GM23338 (cell line): ENCODE results near the gene LAYN. TPM values are rescaled to one million over a fixed set of nuclear protein-coding genes. Genes with fewer than 3 reads are reported as not detected.

Source experiments
- ATAC-seq: fragments of 200-7000 bp; cut with Tn5 transposase; 3 replicates; pipeline ENCODE4 v1.9.1; 2020
- DNase-seq: peaks from one replicate; pipeline ENCODE4 v3.0.0-alpha.2; 2015; ENCODE audit warnings: low spot score
- H2AFZ ChIP-seq: fragments of 200-600 bp; sonication (generic); 2 replicates; pipeline ENCODE4 v1.8.0; 2016; ENCODE audit warnings: antibody characterized with exemption, mild to moderate bottlenecking, moderate library complexity
- H3F3A ChIP-seq: fragments of 200-600 bp; sonication (generic); replicated peaks from 2 replicates; pipeline ENCODE4 v1.8.0; 2017; ENCODE audit warnings: antibody characterized with exemption, mixed run types, low read depth
- H3K27ac ChIP-seq: fragments of 200-600 bp; sonication (generic); 2 replicates; pipeline ENCODE4 v1.6.1; 2016; ENCODE audit warnings: low read depth
- H3K27me3 ChIP-seq: fragments of 200-600 bp; sonication (generic); 2 replicates; pipeline ENCODE4 v1.8.0; 2016; ENCODE audit warnings: mild to moderate bottlenecking, mixed run types, moderate library complexity; ENCODE audit not compliant: insufficient read depth
- H3K36me3 ChIP-seq: fragments of 200-600 bp; sonication (generic); 2 replicates; pipeline ENCODE4 v1.8.0; 2016; ENCODE audit warnings: mild to moderate bottlenecking; ENCODE audit not compliant: insufficient read depth
- H3K4me1 ChIP-seq: fragments of 200-600 bp; sonication (generic); 2 replicates; pipeline ENCODE4 v1.8.0; 2016; ENCODE audit warnings: mild to moderate bottlenecking, moderate library complexity; ENCODE audit not compliant: insufficient read depth
- H3K4me2 ChIP-seq: fragments of 200-600 bp; sonication (generic); 2 replicates; pipeline ENCODE4 v1.7.1; 2017; ENCODE audit warnings: mixed run types
- H3K4me3 ChIP-seq: fragments of 200-600 bp; sonication (generic); 2 replicates; pipeline ENCODE4 v1.6.1; 2016; ENCODE audit warnings: mixed run types
- H3K79me2 ChIP-seq: fragments of 200-600 bp; sonication (generic); replicated peaks from 2 replicates; pipeline ENCODE4 v1.8.0; 2017; ENCODE audit warnings: mild to moderate bottlenecking; ENCODE audit not compliant: insufficient read depth
- H3K9me2 ChIP-seq: fragments of 200-600 bp; sonication (generic); 2 replicates; pipeline ENCODE4 v1.8.0; 2017; ENCODE audit not compliant: insufficient read depth
- H4K20me1 ChIP-seq: fragments of 200-600 bp; sonication (generic); replicated peaks from 2 replicates; pipeline ENCODE4 v1.8.0; 2017; ENCODE audit warnings: mild to moderate bottlenecking; ENCODE audit not compliant: insufficient read depth
- H3K27ac Mint-ChIP-seq: 2 replicates; pipeline ENCODE4 v1.8.0; 2020; ENCODE audit warnings: inconsistent platforms, mild to moderate bottlenecking, moderate library complexity, mixed read lengths
- H3K27me3 Mint-ChIP-seq: 3 replicates; pipeline ENCODE4 v1.8.0; 2022; ENCODE audit warnings: low read depth, mild to moderate bottlenecking, moderate library complexity, mixed read lengths, inconsistent platforms; ENCODE audit not compliant: insufficient read depth, poor library complexity
- H3K36me3 Mint-ChIP-seq: 3 replicates; pipeline ENCODE4 v1.8.0; 2021; ENCODE audit warnings: low read depth, mild to moderate bottlenecking, inconsistent platforms, moderate library complexity, mixed read lengths
- H3K4me1 Mint-ChIP-seq: 3 replicates; pipeline ENCODE4 v1.8.0; 2020; ENCODE audit warnings: mild to moderate bottlenecking, inconsistent platforms, mixed read lengths
- H3K4me3 Mint-ChIP-seq: 3 replicates; pipeline ENCODE4 v1.8.0; 2021; ENCODE audit warnings: moderate library complexity, mild to moderate bottlenecking, inconsistent platforms, mixed read lengths
- H3K9me3 Mint-ChIP-seq: 3 replicates; pipeline ENCODE4 v1.8.0; 2020; ENCODE audit warnings: moderate library complexity, mild to moderate bottlenecking, inconsistent platforms, mixed read lengths
- CREB1 ChIP-seq: fragments of 250-450 bp; sonication (Bioruptor Pico); IDR thresholded peaks from 2 replicates; pipeline ENCODE4 v1.5.0; 2020; ENCODE audit warnings: low read depth, mild to moderate bottlenecking, moderate library complexity
- CTCF ChIP-seq, 2 experiments: fragments of 200-600 bp in 1 of 2; sonication (generic) in 1 of 2; conservative IDR thresholded peaks; 2 replicates each; pipeline versions ENCODE4 v1.5.1 to v1.6.1; 2016 to 2017; ENCODE audit warnings: antibody characterized with exemption in 2 of 2, low read depth in 2 of 2, mild to moderate bottlenecking in 2 of 2, moderate library complexity in 1 of 2
- ETS1 ChIP-seq: IDR thresholded peaks from 2 replicates; pipeline ENCODE4 v1.6.1; 2016; ENCODE audit warnings: antibody characterized with exemption
- EZH2 ChIP-seq: fragments of 200-600 bp; sonication (generic); IDR thresholded peaks from one replicate; pipeline ENCODE4 v1.8.0; 2017; ENCODE audit warnings: antibody characterized with exemption, mild to moderate bottlenecking, low read depth; ENCODE audit not compliant: unreplicated experiment
- EZH2phosphoT487 ChIP-seq: fragments of 200-600 bp; sonication (generic); IDR thresholded peaks from one replicate; pipeline ENCODE4 v1.8.1; 2018; ENCODE audit warnings: antibody characterized with exemption; ENCODE audit not compliant: unreplicated experiment
- JUNB ChIP-seq: IDR thresholded peaks from one replicate; pipeline ENCODE4 v1.6.1; 2016; ENCODE audit warnings: antibody characterized with exemption; ENCODE audit not compliant: unreplicated experiment
- NANOG ChIP-seq: IDR thresholded peaks from 2 replicates; pipeline ENCODE4 v1.6.1; 2016; ENCODE audit warnings: antibody characterized with exemption, borderline replicate concordance
- POLR2AphosphoS5 ChIP-seq: IDR thresholded peaks from 2 replicates; pipeline ENCODE4 v1.6.1; 2016; ENCODE audit warnings: antibody characterized with exemption, low read depth
- REST ChIP-seq: IDR thresholded peaks from one replicate; pipeline ENCODE4 v1.6.1; 2018; ENCODE audit warnings: antibody characterized with exemption; ENCODE audit not compliant: unreplicated experiment
- ZNF114 ChIP-seq: fragments of 250-450 bp; sonication (Bioruptor Pico); IDR thresholded peaks from 2 replicates; pipeline ENCODE4 v1.5.0; 2020; ENCODE audit warnings: mild to moderate bottlenecking, moderate library complexity
- ZNF331 ChIP-seq: fragments of 250-450 bp; sonication (Bioruptor Pico); IDR thresholded peaks from 2 replicates; pipeline ENCODE4 v1.5.0; 2020; ENCODE audit warnings: low read depth, mild to moderate bottlenecking, moderate library complexity
- polyA plus RNA-seq: library from polyadenylated mRNA; unstranded; fragments of >200 nt; fragmentation: Nextera tagmentation; extraction: Ambion mirVana; gene quantifications from 2 replicates; pipeline ENCODE4 v1.2.1, GENCODE V29; 2016
- total RNA-seq: library from RNA; depleted of rRNA; stranded (reverse); fragments of >200 nt; shearing (Covaris generic); gene quantifications from 2 replicates; pipeline ENCODE4 v1.2.3, GENCODE V29; 2014
- TF ChIP-seq, protein P1 (sequence below): fragments of 250-450 bp; sonication (Bioruptor Pico); IDR thresholded peaks from 2 replicates; pipeline ENCODE4 v1.5.0; 2020; ENCODE audit warnings: mild to moderate bottlenecking, moderate library complexity

LAYN gene
- total and polyA plus RNA-seq, 2 experiments from 2014 or later: 6.8 to 7.9 TPM

- no peak overlapping the region for H3K27ac ChIP-seq
- no peaks in the 10 kb centered on the region for H3K9me3 Mint-ChIP-seq
These were observed 57.6 kb downstream of the LAYN start for GRCh38 chr11:111598148-111598547.

More at GRCh38 chr11:111598148-111598547, 57.6 kb downstream of the LAYN start:
- Mint-ChIP-seq H3K36me3 (no peaks in the 10 kb centered on the region), H3K4me3 (no peak overlapping the region), H3K27me3 (peaks cover 12% of the 10 kb centered on the region), H3K27ac (no peak overlapping the region), H3K4me1 (peaks cover 6% of the 10 kb centered on the region; the same call in 2 of the 3 replicates)
- H3K79me2 ChIP-seq: peaks cover under 1% of the 10 kb centered on the region; the same call in 1 of the 2 replicates
- DNase-seq: no peak
- no peaks in the 10 kb centered on the region for H3K9me2 ChIP-seq
- no peaks in the 10 kb centered on the region for H3K36me3 ChIP-seq
- H2AFZ ChIP-seq: no peak overlapping the region
- peaks cover 7% of the 10 kb centered on the region for H3K4me1 ChIP-seq
- H4K20me1 ChIP-seq: peaks cover 3% of the 10 kb centered on the region; the same call in 1 of the 2 replicates
- no peak overlapping the region for H3K4me3 ChIP-seq
- TF ChIP-seq NANOG: no peak
- no peak for TF ChIP-seq CREB1 (CRISPR knock-in tag)
- TF ChIP-seq CTCF (conservative IDR thresholded peaks at IDR 0.05; ENCODE audit: low read depth in 2 of 2): no peak
- TF ChIP-seq, protein P1, sequence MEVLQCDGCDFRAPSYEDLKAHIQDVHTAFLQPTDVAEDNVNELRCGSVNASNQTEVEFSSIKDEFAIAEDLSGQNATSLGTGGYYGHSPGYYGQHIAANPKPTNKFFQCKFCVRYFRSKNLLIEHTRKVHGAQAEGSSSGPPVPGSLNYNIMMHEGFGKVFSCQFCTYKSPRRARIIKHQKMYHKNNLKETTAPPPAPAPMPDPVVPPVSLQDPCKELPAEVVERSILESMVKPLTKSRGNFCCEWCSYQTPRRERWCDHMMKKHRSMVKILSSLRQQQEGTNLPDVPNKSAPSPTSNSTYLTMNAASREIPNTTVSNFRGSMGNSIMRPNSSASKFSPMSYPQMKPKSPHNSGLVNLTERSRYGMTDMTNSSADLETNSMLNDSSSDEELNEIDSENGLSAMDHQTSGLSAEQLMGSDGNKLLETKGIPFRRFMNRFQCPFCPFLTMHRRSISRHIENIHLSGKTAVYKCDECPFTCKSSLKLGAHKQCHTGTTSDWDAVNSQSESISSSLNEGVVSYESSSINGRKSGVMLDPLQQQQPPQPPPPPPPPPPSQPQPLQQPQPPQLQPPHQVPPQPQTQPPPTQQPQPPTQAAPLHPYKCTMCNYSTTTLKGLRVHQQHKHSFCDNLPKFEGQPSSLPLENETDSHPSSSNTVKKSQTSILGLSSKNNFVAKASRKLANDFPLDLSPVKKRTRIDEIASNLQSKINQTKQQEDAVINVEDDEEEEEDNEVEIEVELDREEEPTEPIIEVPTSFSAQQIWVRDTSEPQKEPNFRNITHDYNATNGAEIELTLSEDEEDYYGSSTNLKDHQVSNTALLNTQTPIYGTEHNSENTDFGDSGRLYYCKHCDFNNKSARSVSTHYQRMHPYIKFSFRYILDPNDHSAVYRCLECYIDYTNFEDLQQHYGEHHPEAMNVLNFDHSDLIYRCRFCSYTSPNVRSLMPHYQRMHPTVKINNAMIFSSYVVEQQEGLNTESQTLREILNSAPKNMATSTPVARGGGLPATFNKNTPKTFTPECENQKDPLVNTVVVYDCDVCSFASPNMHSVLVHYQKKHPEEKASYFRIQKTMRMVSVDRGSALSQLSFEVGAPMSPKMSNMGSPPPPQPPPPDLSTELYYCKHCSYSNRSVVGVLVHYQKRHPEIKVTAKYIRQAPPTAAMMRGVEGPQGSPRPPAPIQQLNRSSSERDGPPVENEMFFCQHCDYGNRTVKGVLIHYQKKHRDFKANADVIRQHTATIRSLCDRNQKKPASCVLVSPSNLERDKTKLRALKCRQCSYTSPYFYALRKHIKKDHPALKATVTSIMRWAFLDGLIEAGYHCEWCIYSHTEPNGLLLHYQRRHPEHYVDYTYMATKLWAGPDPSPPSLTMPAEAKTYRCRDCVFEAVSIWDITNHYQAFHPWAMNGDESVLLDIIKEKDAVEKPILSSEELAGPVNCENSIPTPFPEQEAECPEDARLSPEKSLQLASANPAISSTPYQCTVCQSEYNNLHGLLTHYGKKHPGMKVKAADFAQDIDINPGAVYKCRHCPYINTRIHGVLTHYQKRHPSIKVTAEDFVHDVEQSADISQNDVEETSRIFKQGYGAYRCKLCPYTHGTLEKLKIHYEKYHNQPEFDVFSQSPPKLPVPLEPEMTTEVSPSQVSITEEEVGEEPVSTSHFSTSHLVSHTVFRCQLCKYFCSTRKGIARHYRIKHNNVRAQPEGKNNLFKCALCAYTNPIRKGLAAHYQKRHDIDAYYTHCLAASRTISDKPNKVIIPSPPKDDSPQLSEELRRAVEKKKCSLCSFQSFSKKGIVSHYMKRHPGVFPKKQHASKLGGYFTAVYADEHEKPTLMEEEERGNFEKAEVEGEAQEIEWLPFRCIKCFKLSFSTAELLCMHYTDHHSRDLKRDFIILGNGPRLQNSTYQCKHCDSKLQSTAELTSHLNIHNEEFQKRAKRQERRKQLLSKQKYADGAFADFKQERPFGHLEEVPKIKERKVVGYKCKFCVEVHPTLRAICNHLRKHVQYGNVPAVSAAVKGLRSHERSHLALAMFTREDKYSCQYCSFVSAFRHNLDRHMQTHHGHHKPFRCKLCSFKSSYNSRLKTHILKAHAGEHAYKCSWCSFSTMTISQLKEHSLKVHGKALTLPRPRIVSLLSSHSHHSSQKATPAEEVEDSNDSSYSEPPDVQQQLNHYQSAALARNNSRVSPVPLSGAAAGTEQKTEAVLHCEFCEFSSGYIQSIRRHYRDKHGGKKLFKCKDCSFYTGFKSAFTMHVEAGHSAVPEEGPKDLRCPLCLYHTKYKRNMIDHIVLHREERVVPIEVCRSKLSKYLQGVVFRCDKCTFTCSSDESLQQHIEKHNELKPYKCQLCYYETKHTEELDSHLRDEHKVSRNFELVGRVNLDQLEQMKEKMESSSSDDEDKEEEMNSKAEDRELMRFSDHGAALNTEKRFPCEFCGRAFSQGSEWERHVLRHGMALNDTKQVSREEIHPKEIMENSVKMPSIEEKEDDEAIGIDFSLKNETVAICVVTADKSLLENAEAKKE (CRISPR knock-in tag): no peak
- TF ChIP-seq ZNF114 (CRISPR knock-in tag): no peak
- TF ChIP-seq EZH2: no peak
- TF ChIP-seq POLR2AphosphoS5: no peak
- TF ChIP-seq REST: no peak
- no peak for TF ChIP-seq EZH2phosphoT487
- no peak for TF ChIP-seq JUNB
- no peak for TF ChIP-seq ZNF331 (CRISPR knock-in tag)
- TF ChIP-seq ETS1: no peak
- no peak overlapping the region for H3K4me2 ChIP-seq
- H3K27me3 ChIP-seq: peaks cover 16% of the 10 kb centered on the region
- H3F3A ChIP-seq: no peaks in the 10 kb centered on the region
- no peak for ATAC-seq
